K562 (cell line): Measurements from ENCODE around the gene DCTN2.
A peak's percentile ranks its signal among the peaks of the same experiment; 100 is the strongest.

Source experiments
- CTBP1 ChIP-seq: fragments of 450-650 bp; IDR thresholded peaks from 2 replicates; pipeline ENCODE4 v1.6.1; 2016; ENCODE audit warnings: borderline replicate concordance
- CTCF ChIP-seq, 3 experiments: IDR thresholded peaks in 2 of 3; conservative IDR thresholded peaks in 1 of 3; 2 replicates each; pipeline ENCODE4 v1.5.1; 2011 to 2012; ENCODE audit warnings: low read length in 3 of 3, mild to moderate bottlenecking in 3 of 3, control low read depth in 2 of 3, improper control_type of control experiment in 1 of 3, inconsistent platforms in 1 of 3, low read depth in 1 of 3, mixed read lengths in 1 of 3, moderate library complexity in 1 of 3; ENCODE audit not compliant: insufficient read depth in 2 of 3
- POLR2A ChIP-seq: fragments of 450-650 bp; conservative IDR thresholded peaks from 2 replicates; pipeline ENCODE4 v1.6.1; 2016
- TCF3 ChIP-seq: sonication (generic); formaldehyde crosslinking; IDR thresholded peaks from 2 replicates; pipeline ENCODE4 v1.4.0; 2020; ENCODE audit warnings: mild to moderate bottlenecking, missing genetic modification reagents
- ZFX ChIP-seq: sonication (generic); formaldehyde crosslinking; IDR thresholded peaks from 2 replicates; pipeline ENCODE4 v1.8.0; 2022; ENCODE audit warnings: mild to moderate bottlenecking, missing genetic modification reagents, moderate library complexity

GRCh38 chr12:57515408-57515933, 31.5 kb downstream of the DCTN2 start:
- TF ChIP-seq ZFX (CRISPR knock-in tag): peak; percentile 22; the same call in 1 of the 2 replicates
- TF ChIP-seq CTBP1: no peak
- no peak for TF ChIP-seq POLR2A
- no peak for TF ChIP-seq CTCF (IDR thresholded peaks at IDR 0.05 in 2 of 3, conservative IDR thresholded peaks at IDR 0.05 in 1 of 3; ENCODE audit: insufficient read depth in 2 of 3, low read depth in 1 of 3, low read length in 3 of 3)
- TF ChIP-seq TCF3 (CRISPR knock-in tag): no peak
